GM20000 (cell line): ENCODE measurements around the gene LRRC39.

ENCODE experiments used
- DNase-seq: peaks from one replicate; pipeline ENCODE4 v3.0.0; 2012; ENCODE audit warnings: low spot score
- CTCF ChIP-seq: IDR thresholded peaks from 2 replicates; pipeline ENCODE4 v1.5.1; 2012; ENCODE audit warnings: mild to moderate bottlenecking, control low read depth; ENCODE audit errors: extremely low read depth, missing control alignments

LRRC39 gene

GRCh38 chr1:100107696-100108095 lies 70.4 kb downstream of the LRRC39 start:
- TF ChIP-seq CTCF: no peak

GRCh38 chr1:100101564-100101963 lies 76.5 kb downstream of the LRRC39 start:
- DNase-seq: no peak
- no peak for TF ChIP-seq CTCF

More at GRCh38 chr1:100107696-100108095, 70.4 kb downstream of the LRRC39 start:
- DNase-seq: no peak

- no peak for DNase-seq
- TF ChIP-seq CTCF: no peak
Observed at GRCh38 chr1:100100202-100100601, 77.9 kb downstream of the LRRC39 start.
